K562 (cell line): ENCODE results near the gene ADGRB3. TPM values are rescaled to one million over a fixed set of nuclear protein-coding genes. Genes with fewer than 3 reads are reported as not detected.

Experiments
- ATAC-seq: fragments of 200-7000 bp; cut with Tn5 transposase; 3 replicates; pipeline ENCODE4 v1.9.1; 2020; ENCODE audit warnings: moderate library complexity
- BruUV-seq: library from RNA; stranded (reverse); fragments of 400-500 nt; replicated peaks from 2 replicates; lab custom pipeline; 2021; lab: Mats Ljungman, UMichigan
- CTCF ChIA-PET: fragments of 300-600 bp; formaldehyde crosslinking; extraction: SDS; loops from one replicate; lab custom pipeline; 2021; ENCODE audit warnings: low intra/inter-chr PET ratio; lab: Yijun Ruan, JAX
- POLR2A ChIA-PET: fragments of 300-600, 350-650 bp; sonication (Branson Sonifier 250); formaldehyde crosslinking; extraction: SDS; loops from one replicate; lab custom pipeline; 2021; ENCODE audit warnings: antibody characterized with exemption, inconsistent platforms; lab: Yijun Ruan, JAX
- DNase-seq, 4 experiments: peaks; one replicate each; pipeline versions ENCODE4 v3.0.0 to v3.0.0-alpha.2; 2011 to 2018; ENCODE audit warnings: low spot score in 3 of 4, mixed read lengths in 3 of 4; ENCODE audit errors: extremely low read depth in 1 of 4
- FAIRE-seq: peaks from 2 replicates; lab custom pipeline; 2011; peaks lifted over from hg19 to GRCh38; lab: Jason Lieb, UNC
- H2AFZ ChIP-seq: 2 replicates; pipeline ENCODE4 v1.6.0; 2011; ENCODE audit warnings: low read depth, low read length, control low read depth, inconsistent platforms
- H3K27ac ChIP-seq: fragments of 200-600 bp; 3 replicates; pipeline ENCODE4 v1.8.0; 2011; ENCODE audit warnings: low read depth, mild to moderate bottlenecking, control low read depth, inconsistent platforms, low read length, moderate library complexity, mixed read lengths; ENCODE audit errors: extremely low read depth
- H3K27me3 ChIP-seq, 2 experiments: fragments of 300-600 bp in 1 of 2; 2 replicates in 1 of 2; 3 replicates in 1 of 2; pipeline versions ENCODE4 v1.6.0 to v1.8.0; 2011; ENCODE audit warnings: inconsistent platforms in 2 of 2, low read length in 2 of 2, mild to moderate bottlenecking in 1 of 2, mixed read lengths in 1 of 2, moderate library complexity in 1 of 2; ENCODE audit not compliant: control insufficient read depth in 2 of 2, insufficient read depth in 2 of 2
- H3K36me3 ChIP-seq: fragments of 300-600 bp; 3 replicates; pipeline ENCODE4 v1.8.0; 2011; ENCODE audit warnings: mild to moderate bottlenecking, low read length, inconsistent platforms; ENCODE audit not compliant: control insufficient read depth, insufficient read depth
- H3K4me1 ChIP-seq, 2 experiments: fragments of 200-600 bp in 1 of 2; replicated peaks in 1 of 2; 2 replicates in 1 of 2; 3 replicates in 1 of 2; pipeline versions ENCODE4 v1.5.1 to v1.8.0; 2011; ENCODE audit warnings: inconsistent platforms in 2 of 2, low read length in 2 of 2, mild to moderate bottlenecking in 1 of 2, mixed read lengths in 1 of 2, moderate library complexity in 1 of 2; ENCODE audit not compliant: control insufficient read depth in 2 of 2, insufficient read depth in 2 of 2
- H3K4me2 ChIP-seq: 2 replicates; pipeline ENCODE4 v1.6.1; 2011; ENCODE audit warnings: low read length, control low read depth, inconsistent platforms, mixed read lengths; ENCODE audit not compliant: insufficient read depth
- H3K4me3 ChIP-seq: fragments of 200-600 bp; sonication (generic), shearing (Covaris generic); 2 replicates; pipeline ENCODE4 v1.5.1; 2016; ENCODE audit warnings: control low read depth, inconsistent platforms
- H3K79me2 ChIP-seq: fragments of 200-600 bp; 3 replicates; pipeline ENCODE4 v1.8.0; 2011; ENCODE audit warnings: low read length, inconsistent platforms; ENCODE audit not compliant: control insufficient read depth, insufficient read depth
- H3K9ac ChIP-seq, 2 experiments: 2 replicates each; pipeline versions ENCODE4 v1.6.0 to v1.6.1; 2011; ENCODE audit warnings: low read depth in 2 of 2, low read length in 2 of 2, control low read depth in 1 of 2, inconsistent platforms in 1 of 2, mild to moderate bottlenecking in 1 of 2, mixed read lengths in 1 of 2; ENCODE audit not compliant: insufficient read depth in 1 of 2
- H3K9me1 ChIP-seq: one replicate; pipeline ENCODE4 v1.6.0; 2011; ENCODE audit warnings: inconsistent platforms, mild to moderate bottlenecking, low read length, moderate library complexity; ENCODE audit not compliant: control insufficient read depth, insufficient read depth
- H3K9me3 ChIP-seq: replicated peaks from 2 replicates; pipeline ENCODE4 v1.5.1; 2011; ENCODE audit warnings: low read depth, low read length, inconsistent platforms; ENCODE audit not compliant: control insufficient read depth, insufficient read depth
- H4K20me1 ChIP-seq: replicated peaks from 2 replicates; pipeline ENCODE4 v1.6.1; 2011; ENCODE audit warnings: low read length, inconsistent platforms, mixed read lengths; ENCODE audit not compliant: control insufficient read depth, insufficient read depth
- ARID1B ChIP-seq: fragments of 450-650 bp; IDR thresholded peaks from 2 replicates; pipeline ENCODE4 v1.6.1; 2016; ENCODE audit warnings: antibody characterized with exemption, mild to moderate bottlenecking, inconsistent platforms
- CBX3 ChIP-seq, 2 experiments: IDR thresholded peaks; 1 replicate in 1 of 2; 2 replicates in 1 of 2; pipeline ENCODE4 v1.6.1; 2012; ENCODE audit warnings: inconsistent platforms in 2 of 2, low read length in 2 of 2, borderline replicate concordance in 1 of 2, control low read depth in 1 of 2
- CBX5 ChIP-seq: IDR thresholded peaks from 2 replicates; pipeline ENCODE4 v1.6.1; 2014; ENCODE audit warnings: low read depth, borderline replicate concordance
- CREB1 ChIP-seq, 2 experiments: sonication (generic) in 1 of 2; formaldehyde crosslinking in 1 of 2; IDR thresholded peaks; 2 replicates each; pipeline versions ENCODE4 v1.6.1 to v1.8.0; 2012 to 2022; ENCODE audit warnings: inconsistent platforms in 1 of 2, mild to moderate bottlenecking in 1 of 2, missing genetic modification reagents in 1 of 2, moderate library complexity in 1 of 2
- CREB5 ChIP-seq: fragments of 250-450 bp; sonication (Bioruptor Pico); IDR thresholded peaks from 2 replicates; pipeline ENCODE4 v1.5.0; 2020; ENCODE audit warnings: mild to moderate bottlenecking
- CTCF ChIP-seq, 3 experiments: IDR thresholded peaks in 2 of 3; conservative IDR thresholded peaks in 1 of 3; 2 replicates each; pipeline ENCODE4 v1.5.1; 2011 to 2012; ENCODE audit warnings: low read length in 3 of 3, mild to moderate bottlenecking in 3 of 3, control low read depth in 2 of 3, improper control_type of control experiment in 1 of 3, inconsistent platforms in 1 of 3, low read depth in 1 of 3, mixed read lengths in 1 of 3, moderate library complexity in 1 of 3; ENCODE audit not compliant: insufficient read depth in 2 of 3
- E2F4 ChIP-seq: sonication (generic); formaldehyde crosslinking; IDR thresholded peaks from 2 replicates; pipeline ENCODE4 v1.8.0; 2022; ENCODE audit warnings: mild to moderate bottlenecking, low read depth, missing genetic modification reagents
- GATA2 ChIP-seq: sonication (generic); formaldehyde crosslinking; IDR thresholded peaks from 2 replicates; pipeline ENCODE4 v1.4.0; 2020; ENCODE audit warnings: mild to moderate bottlenecking, missing genetic modification reagents
- MAX ChIP-seq: sonication (generic); formaldehyde crosslinking; IDR thresholded peaks from 2 replicates; pipeline ENCODE4 v1.9.0; 2022; ENCODE audit warnings: mild to moderate bottlenecking, missing genetic modification reagents
- NCOA2 ChIP-seq, 2 experiments: fragments of 450-650 bp; IDR thresholded peaks; 2 replicates each; pipeline ENCODE4 v1.6.1; 2018; ENCODE audit warnings: mild to moderate bottlenecking in 2 of 2, moderate library complexity in 1 of 2; ENCODE audit not compliant: partially characterized antibody in 2 of 2
- NR2C1 ChIP-seq, 2 experiments: fragments of 450-650 bp; IDR thresholded peaks; 2 replicates each; pipeline ENCODE4 v1.6.1; 2017; ENCODE audit warnings: mild to moderate bottlenecking in 2 of 2, antibody characterized with exemption in 1 of 2, inconsistent platforms in 1 of 2, missing compliant biosample characterization in 1 of 2, missing genetic modification characterization in 1 of 2
- ZNF316 ChIP-seq: fragments of 450-650 bp; IDR thresholded peaks from 2 replicates; pipeline ENCODE4 v1.6.1; 2016
- ZNF444 ChIP-seq: fragments of 250-450 bp; sonication (Bioruptor Pico); IDR thresholded peaks from 2 replicates; pipeline ENCODE4 v1.4.0; 2020; ENCODE audit warnings: mild to moderate bottlenecking, moderate library complexity
- WGBS: fragments of 100-300 bp; shearing (Covaris generic); methylation state at CpG from one replicate; pipeline ENCODE4 v1.1.6; 2016; ENCODE audit warnings: low coverage, mixed read lengths; ENCODE audit not compliant: insufficient coverage; ENCODE audit errors: missing lambda C conversion rate; 5-methylcytosine and 5-hydroxymethylcytosine counted together
- in situ Hi-C: fragments of 300-500 bp; cut with MboI; formaldehyde crosslinking; loops from 4 replicates; pipeline ENCODE4 v1.15.0; 2018; ENCODE audit warnings: inconsistent platforms, mixed read lengths
- intact Hi-C: fragments of 100-400 bp; cut with micrococcal nuclease; formaldehyde crosslinking; loops from 2 replicates; pipeline ENCODE4 v1.14.2; 2022
- polyA plus RNA-seq, 8 experiments: library from polyadenylated mRNA; depleted of rRNA in 4 of 8; stranded (reverse) in 5 of 8; unstranded in 3 of 8; fragments of >200 nt; fragmentation: Nextera tagmentation in 2 of 8; fragmentation: Illumina TruSeq in 1 of 8; extraction: Ambion mirVana in 2 of 8; extraction: Trizol in 1 of 8; gene quantifications; 2 replicates each; pipeline versions ENCODE4 v1.2.1 to v1.2.3, GENCODE V29; 2011 to 2014; ENCODE audit warnings: inconsistent platforms in 1 of 8, missing spikeins in 1 of 8
- total RNA-seq, 7 experiments: library from RNA; depleted of rRNA in 6 of 7; stranded (reverse); fragments of >200 nt in 6 of 7; fragmentation: Illumina TruSeq in 2 of 7; extraction: Trizol in 2 of 7; gene quantifications; 2 replicates each; pipeline versions ENCODE4 v1.2.1 to v1.2.3, GENCODE V29; 2011 to 2021; ENCODE audit warnings: low replicate concordance in 1 of 7

Gene ADGRB3
- total and polyA plus RNA-seq, 9 of the 15 experiments (the other 6 are each of a cell fraction or from before 2014, with no cell fraction given) = 0.90 to 7.8 (median 2.4) TPM

- Histone ChIP-seq H4K20me1 (no peaks in the 10 kb centered on the region), H3K79me2 (peaks cover 63% of the 10 kb centered on the region), H3K4me3 (no peak overlapping the region), H3K9me3 (no peaks in the 10 kb centered on the region), H3K4me1 (peaks cover 0 to 14% of the 10 kb centered on the region in 2 experiments; a peak in 3 of 5 replicates), H3K27me3 (no peaks in the 10 kb centered on the region), H3K9ac (peak overlapping the region in 1 of 2 experiments; percentile 76; a peak in 2 of 4 replicates), H3K36me3 (no peaks in the 10 kb centered on the region), H3K9me1 (no peaks in the 10 kb centered on the region), H2AFZ (peak overlapping the region; percentile 52), H3K27ac (peak overlapping the region; percentile 88; the same call in 2 of the 3 replicates), H3K4me2 (no peak overlapping the region)
- FAIRE-seq = no peak
- in situ Hi-C loops = no loop called here
- 33% methylated on average over 3 of the region's 3 CpGs for WGBS
- ChIA-PET POLR2A (interaction anchor here (0.6 to 1.9 kb wide), 5 partner anchors 11 to 224 kb away, joined by 3 to 5 read pairs (median 4); partner anchors contain the start of gene ADGRB3), CTCF (no interaction called here)
- no TSS peak for BruUV-seq
- DNase-seq = peak in 2 of 4 experiments; percentile 37 to 69
- intact Hi-C loops = loop anchor here (1.0 to 5.0 kb wide), 2 partner anchors 17 to 1740 kb away; no protein-coding TSS in a partner anchor
- peak; percentile 56 for ATAC-seq
- TF ChIP-seq CBX3 (IDR thresholded peaks at IDR 0.05; ENCODE audit: borderline replicate concordance in 1 of 2, low read length in 2 of 2) = no peak
- peak in 2 of 3 experiments; percentile 28 to 43; a peak in 2 of 6 replicates for TF ChIP-seq CTCF (IDR thresholded peaks at IDR 0.05 in 2 of 3, conservative IDR thresholded peaks at IDR 0.05 in 1 of 3; ENCODE audit: insufficient read depth in 2 of 3, low read depth in 1 of 3, low read length in 3 of 3)
- no peak for TF ChIP-seq NCOA2 (IDR thresholded peaks at IDR 0.05; ENCODE audit: partially characterized antibody in 2 of 2)
- no peak for TF ChIP-seq CBX5
- no peak for TF ChIP-seq CREB1 (IDR thresholded peaks at IDR 0.05)
- TF ChIP-seq CREB1 (CRISPR knock-in tag; IDR thresholded peaks at IDR 0.05) = no peak
- 0 out of 2 replicates have a peak, but pooled peaks have one; percentile 10 for TF ChIP-seq ARID1B
- TF ChIP-seq NR2C1 (IDR thresholded peaks at IDR 0.05) = no peak
- no peak for TF ChIP-seq NR2C1 (tag; IDR thresholded peaks at IDR 0.05)
- no peak for TF ChIP-seq GATA2 (CRISPR knock-in tag)
- peak; percentile 97 for TF ChIP-seq ZNF316
- TF ChIP-seq E2F4 (CRISPR knock-in tag) = no peak
- no peak for TF ChIP-seq CREB5
- no peak for TF ChIP-seq MAX (CRISPR knock-in tag)
- no peak for TF ChIP-seq ZNF444 (CRISPR knock-in tag)
These were observed 22.5 kb downstream of the ADGRB3 start for GRCh38 chr6:68657374-68658139.
